K562 (cell line): Measurements from ENCODE around the gene AMOTL1. TPM values are rescaled to one million over a fixed set of nuclear protein-coding genes. Genes with fewer than 3 reads are reported as not detected.

Experiments
- BDP1 ChIP-seq: IDR thresholded peaks from 3 replicates; pipeline ENCODE4 v1.6.1; 2011; ENCODE audit not compliant: insufficient read length, insufficient read depth
- CBX2 ChIP-seq: fragments of 200-600 bp; sonication (generic); IDR thresholded peaks from one replicate; pipeline ENCODE4 v1.6.1; 2012; ENCODE audit warnings: mild to moderate bottlenecking, low read length, inconsistent platforms; ENCODE audit not compliant: insufficient read depth, poor library complexity, severe bottlenecking
- CREB3L1 ChIP-seq: fragments of 450-650 bp; IDR thresholded peaks from 2 replicates; pipeline ENCODE4 v1.6.1; 2014; ENCODE audit warnings: low read depth, mild to moderate bottlenecking, moderate library complexity, borderline replicate concordance
- ESRRB ChIP-seq: fragments of 250-450 bp; sonication (Bioruptor Pico); IDR thresholded peaks from 2 replicates; pipeline ENCODE4 v1.5.0; 2020; ENCODE audit warnings: mild to moderate bottlenecking, moderate library complexity, borderline replicate concordance
- JUNB ChIP-seq: fragments of 450-650 bp; formaldehyde crosslinking; conservative IDR thresholded peaks from 2 replicates; pipeline ENCODE4 v1.4.0; 2020; ENCODE audit warnings: mild to moderate bottlenecking
- MTF1 ChIP-seq: fragments of 250-450 bp; sonication (Bioruptor Pico); IDR thresholded peaks from 2 replicates; pipeline ENCODE4 v1.9.0; 2021; ENCODE audit warnings: moderate library complexity, mild to moderate bottlenecking, inconsistent platforms, borderline replicate concordance
- RFX7 ChIP-seq: fragments of 250-450 bp; sonication (Bioruptor Pico); IDR thresholded peaks from 2 replicates; pipeline ENCODE4 v1.5.1; 2021; ENCODE audit warnings: mild to moderate bottlenecking
- RREB1 ChIP-seq: fragments of 250-450 bp; sonication (Bioruptor Pico); IDR thresholded peaks from 2 replicates; pipeline ENCODE4 v1.4.0; 2020
- SRSF7 ChIP-seq: fragments of 200-400 bp; formaldehyde crosslinking; optimal IDR thresholded peaks from 2 replicates; pipeline ENCODE3; 2017; ENCODE audit warnings: mild to moderate bottlenecking, low read depth, low read length
- TAF1 ChIP-seq: IDR thresholded peaks from 2 replicates; pipeline ENCODE4 v1.6.1; 2011; ENCODE audit warnings: mild to moderate bottlenecking, low read length, moderate library complexity; ENCODE audit not compliant: insufficient read depth, control insufficient read depth, severe bottlenecking; ENCODE audit errors: extremely low read depth
- TAF15 ChIP-seq: fragments of 200-400 bp; formaldehyde crosslinking; IDR thresholded peaks from 2 replicates; pipeline ENCODE4 v1.6.1; 2017; ENCODE audit warnings: mild to moderate bottlenecking, low read depth, low read length, moderate library complexity
- TRIM24 ChIP-seq, 2 experiments: fragments of 450-650 bp; IDR thresholded peaks; 2 replicates each; pipeline ENCODE4 v1.6.1; 2016
- ZNF24 ChIP-seq: fragments of 450-650 bp; IDR thresholded peaks from 2 replicates; pipeline ENCODE4 v1.6.1; 2016
- ZNF449 ChIP-seq: fragments of 250-450 bp; sonication (Bioruptor Pico); IDR thresholded peaks from 2 replicates; pipeline ENCODE4 v1.8.0; 2022; ENCODE audit warnings: moderate library complexity, mild to moderate bottlenecking, inconsistent platforms
- ZNF584 ChIP-seq: fragments of 200-800 bp; sonication (Bioruptor generic); IDR thresholded peaks from 2 replicates; pipeline ENCODE4 v1.6.1; 2016; ENCODE audit warnings: low read depth, mild to moderate bottlenecking, missing genetic modification characterization, missing compliant biosample characterization
- ZNF639 ChIP-seq, 2 experiments: fragments of 200-800 bp in 1 of 2; sonication (Bioruptor generic) in 1 of 2; sonication (generic) in 1 of 2; formaldehyde crosslinking in 1 of 2; IDR thresholded peaks in 1 of 2; conservative IDR thresholded peaks in 1 of 2; 2 replicates each; pipeline versions ENCODE4 v1.5.0 to v1.6.1; 2016 to 2020; ENCODE audit warnings: missing compliant biosample characterization in 1 of 2, missing genetic modification characterization in 1 of 2, missing genetic modification reagents in 1 of 2
- polyA plus RNA-seq, 8 experiments: library from polyadenylated mRNA; depleted of rRNA in 4 of 8; stranded (reverse) in 5 of 8; unstranded in 3 of 8; fragments of >200 nt; fragmentation: Nextera tagmentation in 2 of 8; fragmentation: Illumina TruSeq in 1 of 8; extraction: Ambion mirVana in 2 of 8; extraction: Trizol in 1 of 8; gene quantifications; 2 replicates each; pipeline versions ENCODE4 v1.2.1 to v1.2.3, GENCODE V29; 2011 to 2014; ENCODE audit warnings: inconsistent platforms in 1 of 8, missing spikeins in 1 of 8
- total RNA-seq, 7 experiments: library from RNA; depleted of rRNA in 6 of 7; stranded (reverse); fragments of >200 nt in 6 of 7; fragmentation: Illumina TruSeq in 2 of 7; extraction: Trizol in 2 of 7; gene quantifications; 2 replicates each; pipeline versions ENCODE4 v1.2.1 to v1.2.3, GENCODE V29; 2011 to 2021; ENCODE audit warnings: low replicate concordance in 1 of 7

The AMOTL1 gene
- total and polyA plus RNA-seq, 9 of the 15 experiments (the other 6 are each of a cell fraction or from before 2014, with no cell fraction given), result 4.0 to 35.4 (median 14.0) TPM

GRCh38 chr11:94794287-94795168 is 26.4 kb downstream of the AMOTL1 start (continued):
- no peak for TF ChIP-seq RREB1 (CRISPR knock-in tag)
- no peak for TF ChIP-seq BDP1
- peak; percentile 37 for TF ChIP-seq TAF1
- TF ChIP-seq CBX2, result no peak
- no peak for TF ChIP-seq TRIM24 (IDR thresholded peaks at IDR 0.05)
- TF ChIP-seq MTF1 (CRISPR knock-in tag), result no peak
- TF ChIP-seq ZNF449 (CRISPR knock-in tag), result no peak
- 0 out of 2 replicates have a peak, but pooled peaks have one; percentile 62 for TF ChIP-seq ZNF584 (CRISPR knock-in tag)
- TF ChIP-seq CREB3L1, result no peak
- TF ChIP-seq ESRRB (CRISPR knock-in tag), result no peak
- no peak for TF ChIP-seq ZNF24
- TF ChIP-seq ZNF639 (CRISPR knock-in tag; conservative IDR thresholded peaks at IDR 0.05 in 1 of 2, IDR thresholded peaks at IDR 0.05 in 1 of 2), result no peak
- TF ChIP-seq RFX7 (CRISPR knock-in tag), result no peak
- TF ChIP-seq SRSF7, result no peak
- no peak for TF ChIP-seq JUNB (CRISPR knock-in tag)
- TF ChIP-seq TAF15, result no peak
